PC-3 (cell line): ENCODE results near the gene ZNF700. TPM values are rescaled to one million over a fixed set of nuclear protein-coding genes. Genes with fewer than 3 reads are reported as not detected.

Experiments used
- ATAC-seq: fragments of 200-7000 bp; cut with Tn5 transposase; 2 replicates; pipeline ENCODE4 v1.9.1; 2020; ENCODE audit warnings: mild to moderate bottlenecking, moderate library complexity
- BruUV-seq: library from RNA; stranded (reverse); fragments of 400-500 nt; replicated peaks from 2 replicates; lab custom pipeline; 2021; lab: Mats Ljungman, UMichigan
- CTCF ChIA-PET: fragments of 300-600 bp; sonication (Branson Sonifier 250); formaldehyde crosslinking; loops from one replicate; lab custom pipeline; 2022; ENCODE audit warnings: antibody characterized with exemption; lab: Charles Lee
- POLR2A ChIA-PET: fragments of 300-600 bp; sonication (Branson Sonifier 250); formaldehyde crosslinking; loops from one replicate; lab custom pipeline; 2022; ENCODE audit warnings: antibody characterized with exemption; ENCODE audit not compliant: unreplicated experiment; lab: Charles Lee
- DNase-seq: peaks from one replicate; pipeline ENCODE4 v3.0.0-alpha.2; 2015
- H2AFZ ChIP-seq: fragments of 300-600 bp; sonication (generic); 2 replicates; pipeline ENCODE4 v1.6.0; 2016; ENCODE audit warnings: antibody characterized with exemption, low read length
- H3F3A ChIP-seq: fragments of 300-600 bp; sonication (generic); one replicate; pipeline ENCODE4 v1.6.0; 2017; ENCODE audit warnings: antibody characterized with exemption, low read length, control low read depth, mild to moderate bottlenecking; ENCODE audit not compliant: unreplicated experiment
- H3K27ac ChIP-seq: fragments of 300-600 bp; sonication (generic); 2 replicates; pipeline ENCODE4 v1.5.1; 2016; ENCODE audit warnings: mild to moderate bottlenecking, low read length
- H3K27me3 ChIP-seq: fragments of 300-600 bp; sonication (generic); 2 replicates; pipeline ENCODE4 v1.6.1; 2016; ENCODE audit warnings: low read length, mixed read lengths
- H3K36me3 ChIP-seq: fragments of 300-600 bp; sonication (generic); 2 replicates; pipeline ENCODE4 v1.6.1; 2016; ENCODE audit warnings: low read depth, mixed run types, low read length, mixed read lengths
- H3K4me1 ChIP-seq: fragments of 300-600 bp; sonication (generic); 2 replicates; pipeline ENCODE4 v1.5.1; 2016; ENCODE audit warnings: low read length; ENCODE audit not compliant: insufficient read depth
- H3K4me2 ChIP-seq: fragments of 300-600 bp; sonication (generic); 2 replicates; pipeline ENCODE4 v1.6.0; 2016; ENCODE audit warnings: low read length
- H3K4me3 ChIP-seq: fragments of 300-600 bp; sonication (generic); 2 replicates; pipeline ENCODE4 v1.5.1; 2016; ENCODE audit warnings: mild to moderate bottlenecking, low read length, mixed read lengths
- H3K79me2 ChIP-seq: fragments of 300-600 bp; sonication (generic); 2 replicates; pipeline ENCODE4 v1.6.1; 2017; ENCODE audit warnings: low read length, mixed read lengths
- H3K9ac ChIP-seq: fragments of 300-600 bp; sonication (generic); 2 replicates; pipeline ENCODE4 v1.6.0; 2016; ENCODE audit warnings: mild to moderate bottlenecking, low read length
- H3K9me2 ChIP-seq: fragments of 300-600 bp; sonication (generic); replicated peaks from 2 replicates; pipeline ENCODE4 v1.6.1; 2016; ENCODE audit warnings: mixed run types, low read length, mixed read lengths
- H3K9me3 ChIP-seq: fragments of 300-600 bp; sonication (generic); 2 replicates; pipeline ENCODE4 v1.6.1; 2016; ENCODE audit warnings: low read length, mixed read lengths
- H4K20me1 ChIP-seq: fragments of 300-600 bp; sonication (generic); 2 replicates; pipeline ENCODE4 v1.6.1; 2016; ENCODE audit warnings: low read length, mixed read lengths
- EZH2 ChIP-seq: fragments of 300-600 bp; sonication (generic); IDR thresholded peaks from one replicate; pipeline ENCODE4 v1.6.1; 2017; ENCODE audit warnings: antibody characterized with exemption, mild to moderate bottlenecking, low read length; ENCODE audit not compliant: unreplicated experiment
- EZH2phosphoT487 ChIP-seq: fragments of 300-600 bp; sonication (generic); IDR thresholded peaks from 2 replicates; pipeline ENCODE4 v1.6.1; 2018; ENCODE audit warnings: mild to moderate bottlenecking, antibody characterized with exemption, low read length, borderline replicate concordance
- intact Hi-C: fragments of 100-400 bp; cut with micrococcal nuclease; formaldehyde crosslinking; loops from 2 replicates; pipeline ENCODE4 v1.9.0; 2023
- total RNA-seq: library from RNA; depleted of rRNA; stranded (reverse); fragments of >200 nt; gene quantifications from 2 replicates; pipeline ENCODE4 v1.2.3, GENCODE V29; 2014
- TF ChIP-seq, protein P1 (sequence below): fragments of 300-600 bp; sonication (generic); conservative IDR thresholded peaks from 2 replicates; pipeline ENCODE4 v1.5.1; 2017; ENCODE audit warnings: antibody characterized with exemption, low read depth, mild to moderate bottlenecking, low read length

The ZNF700 gene
- total RNA-seq, 1 experiment from 2014 or later, result 9.5 TPM

DNA sequence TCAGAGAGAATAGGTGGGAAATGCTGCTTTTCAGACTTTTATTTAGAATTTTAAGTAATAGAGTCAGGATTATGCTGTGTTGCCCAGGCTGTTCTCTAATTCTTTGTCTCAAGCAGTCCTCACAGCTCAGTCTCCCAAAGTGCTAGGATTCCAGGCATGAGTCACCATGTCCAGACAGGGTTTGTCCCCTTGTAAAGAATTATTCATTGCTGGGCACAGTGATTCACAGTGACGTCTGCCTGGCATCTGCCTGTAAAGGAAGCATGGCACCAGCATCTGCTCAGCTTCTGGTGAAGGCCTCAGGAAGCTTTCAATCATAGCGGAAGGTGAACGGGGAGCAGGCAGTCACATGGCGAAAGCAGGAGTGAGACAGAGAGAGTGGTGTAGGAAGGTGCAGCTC is 57.6 kb downstream of the ZNF700 start:
- ATAC-seq, result peak; percentile 19; the same call in 1 of the 2 replicates
- peak; percentile 61 for DNase-seq
- H3K36me3 ChIP-seq, result peaks cover 36% of the 10 kb centered on the region
- ChIA-PET POLR2A (no interaction called here), CTCF (no interaction called here)
- no peaks in the 10 kb centered on the region for H3K9me2 ChIP-seq
- H3K27me3 ChIP-seq, result no peaks in the 10 kb centered on the region
- H3K9me3 ChIP-seq, result peaks cover 48% of the 10 kb centered on the region
- H2AFZ ChIP-seq, result no peak overlapping the region
- intact Hi-C loops, result no loop called here
- H3K4me2 ChIP-seq, result no peak overlapping the region
- H3K79me2 ChIP-seq, result no peaks in the 10 kb centered on the region
- no peak overlapping the region for H3K4me3 ChIP-seq
- no TSS peak for BruUV-seq
- H3K9ac ChIP-seq, result no peak overlapping the region
- H4K20me1 ChIP-seq, result no peaks in the 10 kb centered on the region
- no peaks in the 10 kb centered on the region for H3F3A ChIP-seq
- H3K27ac ChIP-seq, result no peak overlapping the region
- no peaks in the 10 kb centered on the region for H3K4me1 ChIP-seq
- TF ChIP-seq, protein P1, sequence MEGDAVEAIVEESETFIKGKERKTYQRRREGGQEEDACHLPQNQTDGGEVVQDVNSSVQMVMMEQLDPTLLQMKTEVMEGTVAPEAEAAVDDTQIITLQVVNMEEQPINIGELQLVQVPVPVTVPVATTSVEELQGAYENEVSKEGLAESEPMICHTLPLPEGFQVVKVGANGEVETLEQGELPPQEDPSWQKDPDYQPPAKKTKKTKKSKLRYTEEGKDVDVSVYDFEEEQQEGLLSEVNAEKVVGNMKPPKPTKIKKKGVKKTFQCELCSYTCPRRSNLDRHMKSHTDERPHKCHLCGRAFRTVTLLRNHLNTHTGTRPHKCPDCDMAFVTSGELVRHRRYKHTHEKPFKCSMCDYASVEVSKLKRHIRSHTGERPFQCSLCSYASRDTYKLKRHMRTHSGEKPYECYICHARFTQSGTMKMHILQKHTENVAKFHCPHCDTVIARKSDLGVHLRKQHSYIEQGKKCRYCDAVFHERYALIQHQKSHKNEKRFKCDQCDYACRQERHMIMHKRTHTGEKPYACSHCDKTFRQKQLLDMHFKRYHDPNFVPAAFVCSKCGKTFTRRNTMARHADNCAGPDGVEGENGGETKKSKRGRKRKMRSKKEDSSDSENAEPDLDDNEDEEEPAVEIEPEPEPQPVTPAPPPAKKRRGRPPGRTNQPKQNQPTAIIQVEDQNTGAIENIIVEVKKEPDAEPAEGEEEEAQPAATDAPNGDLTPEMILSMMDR, result no peak
- TF ChIP-seq EZH2phosphoT487 (no peak), EZH2 (no peak)

GRCh38 chr19:11984986-11985385 is 60.1 kb downstream of the ZNF700 start:
- Histone ChIP-seq H3K4me1 (no peaks in the 10 kb centered on the region), H3K4me3 (no peak overlapping the region), H4K20me1 (no peaks in the 10 kb centered on the region), H3K27ac (no peak overlapping the region), H3F3A (no peaks in the 10 kb centered on the region), H3K79me2 (peaks cover 13% of the 10 kb centered on the region; the same call in 1 of the 2 replicates), H2AFZ (no peak overlapping the region), H3K9me3 (peaks cover 24% of the 10 kb centered on the region), H3K36me3 (peaks cover 19% of the 10 kb centered on the region; the same call in 1 of the 2 replicates), H3K27me3 (no peaks in the 10 kb centered on the region), H3K4me2 (no peak overlapping the region), H3K9ac (no peak overlapping the region), H3K9me2 (no peaks in the 10 kb centered on the region)
- no TSS peak for BruUV-seq
- TF ChIP-seq EZH2 (no peak), EZH2phosphoT487 (no peak)
- TF ChIP-seq, protein P1, result peak; percentile 25; the same call in 1 of the 2 replicates
- no peak for DNase-seq
- ChIA-PET POLR2A (no interaction called here), CTCF (no interaction called here)
- intact Hi-C loops, result no loop called here
- no peak for ATAC-seq

DNA sequence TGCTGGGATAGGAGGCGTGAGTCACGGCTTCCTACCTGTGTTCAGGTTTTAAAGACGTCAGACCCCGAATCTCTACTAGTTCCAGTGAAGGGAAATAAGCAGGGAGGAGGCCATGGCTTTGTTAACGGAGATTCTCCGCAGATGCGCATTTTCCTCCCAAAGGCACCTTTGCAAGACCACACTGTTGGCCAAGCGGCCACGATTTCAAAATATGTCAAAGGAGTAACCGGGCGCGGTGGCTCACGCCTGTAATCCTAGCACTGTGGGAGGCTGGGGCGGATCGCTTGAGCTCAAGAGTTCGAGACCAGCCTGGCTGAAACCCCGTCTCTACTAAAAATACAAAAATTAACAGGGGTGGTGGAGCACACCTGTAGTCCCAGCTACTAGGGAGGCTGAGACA is 61.8 kb downstream of the ZNF700 start:
- ATAC-seq, result no peak
- Histone ChIP-seq H3K4me1 (no peaks in the 10 kb centered on the region), H3K9me2 (no peaks in the 10 kb centered on the region), H3K27me3 (no peaks in the 10 kb centered on the region), H3K27ac (no peak overlapping the region), H3K36me3 (peaks cover 15% of the 10 kb centered on the region; the same call in 1 of the 2 replicates), H4K20me1 (no peaks in the 10 kb centered on the region), H3K4me3 (no peak overlapping the region), H3F3A (no peaks in the 10 kb centered on the region), H3K4me2 (0 out of 2 replicates have a peak overlapping the region, but pooled peaks have one; percentile 97), H3K79me2 (peaks cover 21% of the 10 kb centered on the region; the same call in 1 of the 2 replicates), H3K9ac (no peak overlapping the region), H3K9me3 (peaks cover 15% of the 10 kb centered on the region), H2AFZ (no peak overlapping the region; the same call in 1 of the 2 replicates)
- BruUV-seq, result no TSS peak
- no peak for DNase-seq
- TF ChIP-seq, protein P1, result no peak
- TF ChIP-seq EZH2, result no peak
- no peak for TF ChIP-seq EZH2phosphoT487
- ChIA-PET CTCF (interaction anchor here (0.6 to 2.8 kb wide), 3 partner anchors 154 to 580 kb away, joined by 4 to 26 read pairs (median 10); partner anchors contain the start of gene ZNF20), POLR2A (interaction anchor here (0.6 kb wide), 1 partner anchor 1653 kb away, joined by 4 read pairs; no protein-coding TSS in a partner anchor)
- intact Hi-C loops, result loop anchor here (1.0 kb wide), 1 partner anchor 189 kb away; no protein-coding TSS in a partner anchor
